Caco-2 (cell line): Measurements from ENCODE around the gene EVL. TPM values are rescaled to one million over a fixed set of nuclear protein-coding genes. Genes with fewer than 3 reads are reported as not detected.
A peak's percentile ranks its signal among the peaks of the same experiment; 100 is the strongest.

Experiments used
- BruUV-seq: library from RNA; stranded (reverse); fragments of 400-500 nt; replicated peaks from 2 replicates; lab custom pipeline; 2021; lab: Mats Ljungman, UMichigan
- CTCF ChIA-PET: fragments of 300-600 bp; sonication (Branson Sonifier 250); formaldehyde crosslinking; loops from one replicate; lab custom pipeline; 2022; ENCODE audit warnings: antibody characterized with exemption; lab: Charles Lee
- POLR2A ChIA-PET: fragments of 300-600 bp; sonication (Branson Sonifier 250); formaldehyde crosslinking; loops from one replicate; lab custom pipeline; 2022; ENCODE audit warnings: antibody characterized with exemption; lab: Charles Lee
- DNase-seq, 2 experiments: peaks; one replicate each; pipeline versions ENCODE4 v3.0.0 to v3.0.0-alpha.2; 2020 to 2022
- H3K27me3 ChIP-seq: replicated peaks from 2 replicates; pipeline ENCODE4 v1.6.0; 2011; ENCODE audit warnings: low read length; ENCODE audit not compliant: control insufficient read depth, insufficient read depth
- H3K36me3 ChIP-seq: 2 replicates; pipeline ENCODE4 v1.5.1; 2011; ENCODE audit warnings: low read length; ENCODE audit not compliant: control insufficient read depth, insufficient read depth
- H3K4me1 ChIP-seq: fragments of 250-450 bp; sonication (Bioruptor Pico); 2 replicates; pipeline ENCODE4 v1.5.1; 2020; ENCODE audit warnings: mild to moderate bottlenecking
- H3K4me3 ChIP-seq: 2 replicates; pipeline ENCODE4 v1.5.1; 2011; ENCODE audit warnings: low read depth, mild to moderate bottlenecking, control low read depth, low read length
- H3K9me3 ChIP-seq: fragments of 250-450 bp; sonication (Bioruptor Pico); 2 replicates; pipeline ENCODE4 v1.5.1; 2020; ENCODE audit warnings: mild to moderate bottlenecking, moderate library complexity
- H3K27ac Mint-ChIP-seq: one replicate; pipeline ENCODE4 v1.8.0; 2022; ENCODE audit warnings: mixed read lengths; ENCODE audit not compliant: unreplicated experiment
- H3K27me3 Mint-ChIP-seq: one replicate; pipeline ENCODE4 v1.8.0; 2022; ENCODE audit warnings: mixed read lengths; ENCODE audit not compliant: insufficient read depth, unreplicated experiment
- H3K36me3 Mint-ChIP-seq: one replicate; pipeline ENCODE4 v1.8.0; 2022; ENCODE audit warnings: mild to moderate bottlenecking, mixed read lengths; ENCODE audit not compliant: insufficient read depth, unreplicated experiment
- H3K4me1 Mint-ChIP-seq: one replicate; pipeline ENCODE4 v1.8.0; 2022; ENCODE audit warnings: low read depth, mixed read lengths; ENCODE audit not compliant: unreplicated experiment
- H3K4me3 Mint-ChIP-seq: one replicate; pipeline ENCODE4 v1.8.0; 2022; ENCODE audit warnings: mild to moderate bottlenecking, moderate library complexity, mixed read lengths; ENCODE audit not compliant: unreplicated experiment
- H3K9me3 Mint-ChIP-seq: one replicate; pipeline ENCODE4 v1.8.0; 2022; ENCODE audit warnings: mixed read lengths; ENCODE audit not compliant: unreplicated experiment
- CTCF ChIP-seq, 2 experiments: fragments of 200-600 bp in 1 of 2; IDR thresholded peaks; 1 replicate in 1 of 2; 2 replicates in 1 of 2; pipeline versions ENCODE4 v1.5.1 to v1.8.0; 2011 to 2022; ENCODE audit warnings: antibody characterized with exemption in 1 of 2, control low read depth in 1 of 2, inconsistent platforms in 1 of 2, low read depth in 1 of 2, low read length in 1 of 2, mild to moderate bottlenecking in 1 of 2, moderate library complexity in 1 of 2; ENCODE audit not compliant: insufficient read depth in 1 of 2, severe bottlenecking in 1 of 2, unreplicated experiment in 1 of 2
- intact Hi-C: fragments of 100-400 bp; cut with micrococcal nuclease; formaldehyde crosslinking; loops from one replicate; pipeline ENCODE4 v1.10.0; 2022; ENCODE audit not compliant: unreplicated experiment
- total RNA-seq: library from RNA; stranded (reverse); gene quantifications from 2 replicates; pipeline ENCODE4 v1.2.3, GENCODE V29; 2022

Gene EVL
- total RNA-seq, 1 experiment from 2014 or later: 14.2 TPM

GRCh38 chr14:100031506-100032281 lies 33.5 kb upstream of the EVL start:
- H3K4me1 Mint-ChIP-seq: peaks cover 14% of the 10 kb centered on the region
- CTCF ChIA-PET: interaction anchor here (1.0 kb wide), 1 partner anchor 161 kb away, joined by 3 read pairs; no protein-coding TSS in a partner anchor
- Histone ChIP-seq H3K27me3 (no peaks in the 10 kb centered on the region), H3K36me3 (no peaks in the 10 kb centered on the region), H3K4me3 (no peak overlapping the region), H3K4me1 (peaks cover 18% of the 10 kb centered on the region; the same call in 1 of the 2 replicates), H3K9me3 (no peaks in the 10 kb centered on the region)
- no peaks in the 10 kb centered on the region for H3K9me3 Mint-ChIP-seq
- H3K27me3 Mint-ChIP-seq: no peaks in the 10 kb centered on the region
- H3K36me3 Mint-ChIP-seq: no peaks in the 10 kb centered on the region
- no peak overlapping the region for H3K4me3 Mint-ChIP-seq
- peak overlapping the region; percentile 40 for H3K27ac Mint-ChIP-seq
- BruUV-seq: no TSS peak
- TF ChIP-seq CTCF (IDR thresholded peaks at IDR 0.05; ENCODE audit: insufficient read depth in 1 of 2, low read depth in 1 of 2, low read length in 1 of 2, severe bottlenecking in 1 of 2, unreplicated experiment in 1 of 2): no peak
- intact Hi-C loops: no loop called here
- DNase-seq: peak in 1 of 2 experiments; percentile 40
- POLR2A ChIA-PET: no interaction called here

- ChIA-PET CTCF (no interaction called here), POLR2A (no interaction called here)
- no peaks in the 10 kb centered on the region for H3K27me3 ChIP-seq
- DNase-seq: no peak
- no peak overlapping the region for H3K4me3 Mint-ChIP-seq
- TF ChIP-seq CTCF (IDR thresholded peaks at IDR 0.05; ENCODE audit: insufficient read depth in 1 of 2, low read depth in 1 of 2, low read length in 1 of 2, severe bottlenecking in 1 of 2, unreplicated experiment in 1 of 2): no peak
- H3K36me3 Mint-ChIP-seq: no peaks in the 10 kb centered on the region
- no peaks in the 10 kb centered on the region for H3K36me3 ChIP-seq
- no peak overlapping the region for H3K27ac Mint-ChIP-seq
- peaks cover 18% of the 10 kb centered on the region; the same call in 1 of the 2 replicates for H3K4me1 ChIP-seq
- intact Hi-C loops: no loop called here
- H3K9me3 Mint-ChIP-seq: no peaks in the 10 kb centered on the region
- peaks cover 14% of the 10 kb centered on the region for H3K4me1 Mint-ChIP-seq
- no peaks in the 10 kb centered on the region for H3K27me3 Mint-ChIP-seq
- no peak overlapping the region for H3K4me3 ChIP-seq
- no peaks in the 10 kb centered on the region for H3K9me3 ChIP-seq
- no TSS peak for BruUV-seq
Measured at GRCh38 chr14:100032738-100033137, 32.5 kb upstream of the EVL start.

- BruUV-seq: no TSS peak
- ChIA-PET POLR2A (no interaction called here), CTCF (no interaction called here)
- Histone ChIP-seq H3K4me3 (no peak overlapping the region), H3K4me1 (peaks cover 18% of the 10 kb centered on the region; the same call in 1 of the 2 replicates), H3K27me3 (no peaks in the 10 kb centered on the region), H3K36me3 (no peaks in the 10 kb centered on the region), H3K9me3 (no peaks in the 10 kb centered on the region)
- H3K27me3 Mint-ChIP-seq: no peaks in the 10 kb centered on the region
- H3K36me3 Mint-ChIP-seq: no peaks in the 10 kb centered on the region
- H3K4me1 Mint-ChIP-seq: peaks cover 14% of the 10 kb centered on the region
- H3K27ac Mint-ChIP-seq: no peak overlapping the region
- intact Hi-C loops: no loop called here
- no peaks in the 10 kb centered on the region for H3K9me3 Mint-ChIP-seq
- TF ChIP-seq CTCF (IDR thresholded peaks at IDR 0.05; ENCODE audit: insufficient read depth in 1 of 2, low read depth in 1 of 2, low read length in 1 of 2, severe bottlenecking in 1 of 2, unreplicated experiment in 1 of 2): no peak
- no peak overlapping the region for H3K4me3 Mint-ChIP-seq
- no peak for DNase-seq
Measured at GRCh38 chr14:100033347-100034075, 31.7 kb upstream of the EVL start.
